Stimulated activated CD4-positive, alpha-beta T cell treated with anti-CD3 and anti-CD28 coated beads, Interleukin-2, amount 100 ng/mL, for 24 hours (primary cell): Measurements from ENCODE around the gene LPIN1.
A peak's percentile ranks its signal among the peaks of the same experiment; 100 is the strongest.
"Not testable (repeated sequence)": the region's sequence is repeated elsewhere in the genome, so short reads cannot be mapped to it uniquely, and the experiment has no call there.

Experiments
- DNase-seq, 2 donors: peaks; one replicate each; pipeline ENCODE4 v3.0.0-alpha.2; 2020

The LPIN1 gene

GRCh38 chr2:11844798-11845197 lies 98.4 kb downstream of the LPIN1 start:
- DNase-seq, result not testable (repeated sequence)

GRCh38 chr2:11847935-11848334 lies 101.5 kb downstream of the LPIN1 start:
- not testable (repeated sequence) for DNase-seq

GRCh38 chr2:11850082-11850481 lies 103.7 kb downstream of the LPIN1 start:
- DNase-seq, result no peak

GRCh38 chr2:11852526-11853196 lies 106.2 kb downstream of the LPIN1 start:
- DNase-seq, result no peak

GRCh38 chr2:11853197-11853588 lies 106.8 kb downstream of the LPIN1 start:
- DNase-seq, result no peak

GRCh38 chr2:11855064-11855760 lies 108.8 kb downstream of the LPIN1 start:
- DNase-seq, result no peak

GRCh38 chr2:11856095-11856494 lies 109.7 kb downstream of the LPIN1 start:
- no peak for DNase-seq

GRCh38 chr2:11858883-11859282 lies 112.5 kb downstream of the LPIN1 start:
- peak in 1 of 2 donors; percentile 16 for DNase-seq

GRCh38 chr2:11859975-11860374 lies 113.5 kb downstream of the LPIN1 start:
- peak in 1 of 2 donors; percentile 3 for DNase-seq

GRCh38 chr2:11861044-11861443 lies 114.6 kb downstream of the LPIN1 start:
- DNase-seq, result no peak

GRCh38 chr2:11862049-11862448 lies 115.6 kb downstream of the LPIN1 start:
- peak in 1 of 2 donors; percentile 15 for DNase-seq

GRCh38 chr2:11863103-11863502 lies 116.7 kb downstream of the LPIN1 start:
- peak in 1 of 2 donors; percentile 19 for DNase-seq

- peak; percentile 74 to 75 for DNase-seq
These were observed 117.3 kb downstream of the LPIN1 start for GRCh38 chr2:11863513-11864328.

- no peak for DNase-seq
These were observed 118.3 kb downstream of the LPIN1 start for GRCh38 chr2:11864724-11865123.

GRCh38 chr2:11865378-11865777 lies 118.9 kb downstream of the LPIN1 start:
- no peak for DNase-seq

- DNase-seq, result peak in 1 of 2 donors; percentile 13
These were observed 119.4 kb downstream of the LPIN1 start for GRCh38 chr2:11865805-11866204.

- peak in 1 of 2 donors; percentile 26 for DNase-seq
These were observed 120.2 kb downstream of the LPIN1 start for GRCh38 chr2:11866358-11867335.

- DNase-seq, result peak in 1 of 2 donors; percentile 15
These were observed 121.5 kb downstream of the LPIN1 start for GRCh38 chr2:11867926-11868325.

GRCh38 chr2:11869391-11869991 lies 123.1 kb downstream of the LPIN1 start:
- DNase-seq, result peak in 1 of 2 donors; percentile 14

GRCh38 chr2:11870064-11870463 lies 123.6 kb downstream of the LPIN1 start:
- no peak for DNase-seq

GRCh38 chr2:11870584-11870983 lies 124.2 kb downstream of the LPIN1 start:
- DNase-seq, result peak in 1 of 2 donors; percentile 6

GRCh38 chr2:11871421-11871820 lies 125.0 kb downstream of the LPIN1 start:
- peak in 1 of 2 donors; percentile 6 for DNase-seq
